Measurements from ENCODE around the gene NLRP12. TPM values are rescaled to one million over a fixed set of nuclear protein-coding genes. Genes with fewer than 3 reads are reported as not detected.
"Not testable (repeated sequence)": the region's sequence is repeated elsewhere in the genome, so short reads cannot be mapped to it uniquely, and the experiment has no call there.

Gene NLRP12
- total RNA-seq, 1 experiment from 2014 or later: not detected

- not testable (repeated sequence) for DNase-seq (ENCODE audit: low read depth)
Observed at GRCh38 chr19:53832861-53833260, 8.7 kb upstream of the NLRP12 start.

- DNase-seq (ENCODE audit: low read depth): no peak
Observed at GRCh38 chr19:53828531-53828930, 4.4 kb upstream of the NLRP12 start.

GRCh38 chr19:53826876-53827275 is 2.8 kb upstream of the NLRP12 start:
- DNase-seq (ENCODE audit: low read depth): no peak

- no peak for DNase-seq (ENCODE audit: low read depth)
Observed at GRCh38 chr19:53823380-53824120, 564 bp downstream of the NLRP12 start.

GRCh38 chr19:53819861-53820260 is 4.3 kb downstream of the NLRP12 start:
- no peak for DNase-seq (ENCODE audit: low read depth)

- DNase-seq (ENCODE audit: low read depth): no peak
Observed at GRCh38 chr19:53818756-53819155, 5.4 kb downstream of the NLRP12 start.

GRCh38 chr19:53813996-53814395 is 10.1 kb downstream of the NLRP12 start:
- peak; percentile 16 for DNase-seq (ENCODE audit: low read depth)

GRCh38 chr19:53812335-53812734 is 11.8 kb downstream of the NLRP12 start:
- DNase-seq (ENCODE audit: low read depth): no peak

- DNase-seq (ENCODE audit: low read depth): no peak
Observed at GRCh38 chr19:53810891-53811290, 13.2 kb downstream of the NLRP12 start.

- DNase-seq (ENCODE audit: low read depth): no peak
Observed at GRCh38 chr19:53810187-53810546, 13.9 kb downstream of the NLRP12 start.

- DNase-seq (ENCODE audit: low read depth): no peak
Observed at GRCh38 chr19:53809518-53810186, 14.5 kb downstream of the NLRP12 start.

- DNase-seq (ENCODE audit: low read depth): peak; percentile 39
Observed at GRCh38 chr19:53808710-53809125, 15.4 kb downstream of the NLRP12 start.

- DNase-seq (ENCODE audit: low read depth): no peak
Observed at GRCh38 chr19:53801257-53801656, 22.9 kb downstream of the NLRP12 start.

GRCh38 chr19:53795019-53795418 is 29.1 kb downstream of the NLRP12 start:
- no peak for DNase-seq (ENCODE audit: low read depth)

GRCh38 chr19:53792721-53793433 is 31.2 kb downstream of the NLRP12 start:
- peak; percentile 85 for DNase-seq (ENCODE audit: low read depth)

GRCh38 chr19:53789708-53790678 is 34.1 kb downstream of the NLRP12 start:
- no peak for DNase-seq (ENCODE audit: low read depth)

- DNase-seq (ENCODE audit: low read depth): no peak
Observed at GRCh38 chr19:53787266-53787665, 36.8 kb downstream of the NLRP12 start.

- no peak for DNase-seq (ENCODE audit: low read depth)
Observed at GRCh38 chr19:53786744-53787143, 37.4 kb downstream of the NLRP12 start.

- no peak for DNase-seq (ENCODE audit: low read depth)
Observed at GRCh38 chr19:53785196-53785889, 38.8 kb downstream of the NLRP12 start.

- DNase-seq (ENCODE audit: low read depth): no peak
Observed at GRCh38 chr19:53782698-53783097, 41.4 kb downstream of the NLRP12 start.

- DNase-seq (ENCODE audit: low read depth): not testable (repeated sequence)
Observed at GRCh38 chr19:53781332-53781731, 42.8 kb downstream of the NLRP12 start.
